Left cardiac atrium (tissue), 4 donors: ENCODE data around the gene SH2D7. TPM values are rescaled to one million over a fixed set of nuclear protein-coding genes. Genes with fewer than 3 reads are reported as not detected.
A peak's percentile ranks its signal among the peaks of the same experiment; 100 is the strongest.

Experiments used
- ATAC-seq, 2 donors: fragments of 200-7000 bp; cut with Tn5 transposase; one replicate each; pipeline ENCODE4 v1.9.1; 2020; ENCODE audit warnings: mild to moderate bottlenecking in 2 of 2, moderate library complexity in 2 of 2
- DNase-seq: peaks from one replicate; pipeline ENCODE4 v3.0.0-alpha.2; 2020
- intact Hi-C, 2 donors: fragments of 100-400 bp; cut with DNase I; formaldehyde crosslinking; loops; one replicate each; pipeline versions ENCODE4 v1.14.1 to v1.15.1; 2022 to 2023
- long read RNA-seq: library from polyadenylated mRNA; unstranded; transcript quantifications from one replicate; pipeline ENCODE4 v2.0.0, GENCODE V29; 2021
- total RNA-seq, 2 donors: library from RNA; stranded (reverse); fragmentation: NEBNext Ultra II Directional; extraction: Animal tissue kit (Norgen Biotek cat#: 25700); gene quantifications; one replicate each; pipeline ENCODE4 v1.2.1, GENCODE V29; 2021
- donor health status: DM: no; HTN: yes; CAD: no.
- donor health status: DM: no; HTN: yes; CAD: no; lungs with severe emphysema.
- donor health status: DM: yes; HTN: yes; CAD: no.
- donor health status: Dilated cardiomyopathy.

SH2D7 gene
- not detected for total RNA-seq
- long read RNA-seq, partial matches to known transcripts = 0 of 1 reads
- long read RNA-seq, other reads (novel, unspliced or antisense) = 1 of 1 reads

DNA sequence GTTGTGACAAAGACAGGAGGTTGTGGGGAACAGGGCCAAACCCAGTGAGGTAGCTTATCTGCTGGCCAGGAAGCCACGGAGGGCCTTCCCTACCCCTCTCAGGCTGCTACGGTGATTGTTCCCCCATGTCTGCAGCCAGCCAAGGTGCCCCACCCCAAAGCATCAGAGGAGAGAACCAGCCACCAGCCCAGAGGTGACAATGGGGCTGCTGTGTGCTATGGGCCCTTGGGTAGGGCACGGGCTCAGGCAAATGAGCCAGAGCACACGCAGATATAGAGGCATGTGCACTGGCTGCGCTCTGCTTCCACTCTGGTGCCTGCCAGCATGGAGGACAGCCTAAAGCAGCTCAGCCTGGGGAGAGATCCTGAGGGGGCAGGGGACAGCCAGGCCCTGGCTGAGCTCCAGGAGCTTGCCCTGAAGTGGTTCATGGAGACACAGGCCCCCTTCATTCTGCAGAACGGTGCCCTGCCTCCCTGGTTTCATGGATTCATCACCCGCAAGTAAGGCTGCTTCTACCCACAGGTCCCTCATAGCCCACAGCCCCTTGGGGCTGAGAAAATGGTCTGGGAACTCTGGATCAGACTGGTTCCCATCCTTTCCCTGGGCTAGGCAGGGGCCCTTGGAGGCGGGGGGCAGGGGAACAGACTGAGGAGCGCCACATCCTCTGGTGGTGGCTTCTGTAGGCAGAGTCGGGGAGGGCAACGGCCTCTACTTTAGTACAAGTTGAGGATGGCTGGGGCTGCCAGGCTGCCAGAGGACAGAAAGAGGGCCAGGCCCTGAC, at the start of gene SH2D7:
Gene SH2D7 (plus strand): TSS at position 301 of the 781 bp plus-strand sequence. CDS start 24 bp downstream, at position 325.
- intact Hi-C loops = no loop called here
- DNase-seq = no peak
- peak; percentile 43 to 54 for ATAC-seq

DNA sequence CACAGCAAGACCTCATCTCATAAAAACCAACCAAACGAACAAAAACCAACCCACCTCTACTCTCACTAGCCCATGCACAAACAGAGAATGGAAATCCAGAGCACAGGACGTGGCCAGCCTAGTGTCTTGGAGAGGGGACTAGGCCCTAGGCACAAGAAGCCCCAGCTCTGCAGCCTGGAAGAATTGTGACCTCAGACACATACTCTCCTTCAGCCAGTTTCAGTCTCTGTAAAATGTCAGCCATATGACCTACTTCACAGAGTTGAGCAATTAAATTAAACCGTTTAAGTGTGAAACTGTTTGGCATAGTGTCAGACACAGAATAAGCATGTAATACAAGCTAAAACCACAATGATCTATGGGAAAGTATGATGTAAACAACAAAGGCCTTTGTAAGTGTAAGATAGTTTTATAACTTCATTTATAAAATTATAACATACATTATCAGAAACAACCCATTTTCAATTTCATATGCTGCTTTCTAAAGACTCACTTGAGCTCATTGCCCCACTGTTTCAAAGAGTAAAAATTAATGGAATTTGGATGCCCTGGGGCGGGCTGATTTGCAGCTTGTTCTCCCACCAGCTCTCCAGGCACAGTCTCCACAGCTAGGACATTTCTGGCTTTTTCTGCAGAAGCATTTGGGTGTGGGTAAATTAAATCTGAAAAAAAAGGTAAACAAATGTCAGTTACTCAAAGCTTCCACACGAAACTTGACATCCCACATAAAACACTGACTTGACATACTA, 47.8 kb upstream of the SH2D7 start:
- no peak for DNase-seq
- peak in 1 of 2 donors; percentile 18 for ATAC-seq
- intact Hi-C loops = no loop called here

DNA sequence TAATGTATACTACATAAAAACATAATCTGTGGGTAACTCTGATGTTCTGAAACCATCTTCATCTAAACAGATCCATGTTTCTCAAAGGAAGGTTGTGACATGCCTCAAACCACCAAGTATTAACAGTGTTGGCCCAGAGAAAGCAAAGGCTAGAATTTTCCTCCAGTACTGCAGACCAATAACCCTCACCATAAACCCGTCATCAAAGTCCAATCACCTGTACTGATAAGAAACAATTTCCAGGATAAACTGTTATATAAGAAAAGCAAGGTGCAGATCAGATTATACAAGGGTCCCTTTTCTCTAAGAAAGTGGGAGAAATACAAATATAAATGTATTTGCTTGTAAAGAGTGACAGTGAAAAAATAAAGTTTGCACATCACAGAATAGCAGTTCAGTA, 47.2 kb upstream of the SH2D7 start:
- ATAC-seq = no peak
- intact Hi-C loops = no loop called here
- DNase-seq = no peak

- intact Hi-C loops = no loop called here
- peak; percentile 14 to 29 for ATAC-seq
- no peak for DNase-seq
These were observed 45.5 kb upstream of the SH2D7 start for GRCh38 chr15:78046796-78047341.

GRCh38 chr15:78047761-78048627, 44.4 kb upstream of the SH2D7 start:
- ATAC-seq (peak; percentile 55), DNase-seq (peak; percentile 27)
- intact Hi-C loops = no loop called here

GRCh38 chr15:78048628-78048920, 43.8 kb upstream of the SH2D7 start:
- intact Hi-C loops = no loop called here
- ATAC-seq (peak; percentile 10 to 14), DNase-seq (no peak)

DNA sequence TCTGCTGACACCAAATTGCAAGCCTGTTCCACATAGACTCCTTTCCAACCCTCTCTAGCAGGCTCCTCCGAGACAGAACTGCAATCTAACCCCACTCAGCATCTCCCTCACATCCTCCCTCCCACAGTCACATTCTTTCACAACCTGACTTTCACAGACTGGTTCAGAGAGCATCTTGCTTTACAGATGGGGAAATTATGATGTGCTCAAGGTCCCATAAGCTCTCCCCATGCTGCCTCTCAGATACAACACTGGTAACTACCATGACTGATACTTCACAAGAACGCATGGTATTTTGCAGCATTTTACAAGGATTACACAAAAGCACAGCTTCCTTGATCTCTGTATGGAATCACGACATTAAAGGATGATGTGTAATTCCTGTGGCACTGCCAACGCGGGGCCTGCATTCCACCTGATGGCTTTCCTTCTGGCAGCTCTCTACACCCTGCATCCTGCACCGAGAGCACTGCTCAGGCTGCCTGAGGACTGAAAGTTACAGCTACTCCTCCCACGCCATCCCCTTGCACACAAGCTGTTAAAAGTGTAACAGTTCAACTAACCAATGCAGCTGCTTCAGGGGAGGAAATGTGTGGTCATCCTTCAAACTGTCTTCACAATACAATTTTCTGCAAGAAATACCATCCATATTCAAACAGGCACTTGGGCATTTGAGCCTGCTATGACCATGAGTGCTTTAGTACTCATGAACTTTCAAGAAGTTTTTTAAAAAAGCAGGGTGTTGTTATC, 42.5 kb upstream of the SH2D7 start:
- no peak for DNase-seq
- ATAC-seq = peak in 1 of 2 donors; percentile 47
- intact Hi-C loops = no loop called here

GRCh38 chr15:78050441-78050809, 41.9 kb upstream of the SH2D7 start:
- intact Hi-C loops = no loop called here
- ATAC-seq (no peak), DNase-seq (no peak)

GRCh38 chr15:78050826-78051225, 41.5 kb upstream of the SH2D7 start:
- ATAC-seq = no peak
- intact Hi-C loops = no loop called here

DNA sequence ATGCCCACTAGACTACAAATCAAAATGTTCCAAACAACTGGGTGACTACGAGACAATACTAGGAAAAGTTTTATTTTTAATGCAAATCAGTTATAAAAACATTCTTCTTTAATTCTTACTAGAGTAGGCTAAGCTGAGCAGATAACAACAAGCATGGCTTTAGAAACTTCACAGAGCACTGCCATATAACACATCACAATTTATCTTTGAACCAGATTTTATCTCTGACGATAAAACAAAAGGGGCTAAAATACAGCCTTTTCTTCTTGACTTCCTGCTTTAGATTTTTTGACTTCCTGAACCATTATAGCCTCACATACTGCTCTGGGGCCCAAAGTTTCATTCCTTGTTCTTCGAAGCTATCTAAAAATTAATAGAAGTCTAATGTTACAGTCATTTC, 40.8 kb upstream of the SH2D7 start:
- DNase-seq = no peak
- intact Hi-C loops = no loop called here

More at GRCh38 chr15:78050826-78051225, 41.5 kb upstream of the SH2D7 start:
- DNase-seq = no peak

GRCh38 chr15:78052001-78052401, 40.4 kb upstream of the SH2D7 start:
- DNase-seq (no peak), ATAC-seq (peak in 1 of 2 donors; percentile 20)
- intact Hi-C loops = no loop called here

More for the DNA sequence above, 40.8 kb upstream of the SH2D7 start:
- ATAC-seq = no peak

DNA sequence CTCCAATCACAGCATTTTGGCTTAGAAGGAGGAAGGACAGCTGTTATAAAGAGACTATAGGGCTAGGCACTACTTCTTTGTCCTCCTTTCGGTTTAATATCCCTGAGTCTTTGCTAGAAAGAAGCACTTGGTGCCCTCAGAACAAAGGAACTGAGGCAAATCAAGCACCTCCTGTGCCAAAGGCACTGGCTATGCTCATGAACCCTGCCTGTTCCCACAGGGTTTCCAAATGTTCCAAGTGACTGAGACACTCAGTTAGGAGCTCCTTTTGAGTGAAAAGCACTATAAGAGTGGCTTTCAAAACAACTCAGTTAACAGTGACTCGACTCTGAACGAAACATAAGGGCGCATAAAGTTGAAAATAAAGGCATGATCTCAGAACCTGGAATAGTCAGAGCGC, 39.8 kb upstream of the SH2D7 start:
- intact Hi-C loops = no loop called here
- DNase-seq = no peak
- ATAC-seq = no peak

- intact Hi-C loops = no loop called here
- DNase-seq (no peak), ATAC-seq (no peak)
These were observed 37.8 kb upstream of the SH2D7 start for GRCh38 chr15:78054518-78054917.

GRCh38 chr15:78054966-78055365, 37.4 kb upstream of the SH2D7 start:
- no peak for ATAC-seq
- intact Hi-C loops = loop anchor here in 1 of 2 donors (5.0 kb wide), 1 partner anchor 48 kb away; no protein-coding TSS in a partner anchor
- DNase-seq = no peak

DNA sequence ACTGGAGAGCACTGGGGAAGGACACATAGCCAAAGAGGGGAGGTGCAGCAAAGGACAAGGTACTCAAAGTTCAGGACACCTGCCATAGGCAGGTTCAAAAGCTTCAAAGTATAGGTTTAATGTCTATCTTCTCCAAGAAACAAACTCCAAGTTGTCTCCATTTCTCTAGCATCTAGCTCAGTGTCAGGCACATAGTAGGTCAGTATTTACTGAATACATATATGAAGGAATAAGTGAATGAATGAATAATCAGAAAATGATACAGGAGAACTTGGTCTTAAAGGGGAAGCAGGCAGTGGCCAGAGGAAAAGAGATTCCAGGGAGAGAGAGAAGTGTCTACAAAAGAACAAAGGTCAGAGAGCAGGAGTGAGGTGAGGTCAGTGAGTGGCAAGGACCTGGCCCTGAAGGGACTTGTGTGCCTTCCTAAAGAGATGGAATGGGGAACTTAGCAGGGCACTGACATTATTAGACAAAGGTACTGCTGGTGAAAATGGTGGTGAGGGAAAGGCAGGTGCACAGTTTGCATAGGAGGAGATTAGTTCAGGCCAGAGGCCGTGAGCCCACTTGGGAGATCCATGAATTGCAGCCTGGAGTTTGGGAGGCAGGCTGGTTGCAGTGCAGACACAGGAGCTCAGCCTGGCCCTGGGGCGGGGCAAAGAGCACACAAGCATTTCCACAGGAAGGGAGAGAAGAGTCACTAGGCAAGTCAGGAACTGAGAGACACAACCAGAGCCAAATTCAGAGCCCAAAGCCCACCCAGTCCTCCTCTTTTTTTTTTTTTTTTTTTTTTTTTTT, 36.2 kb upstream of the SH2D7 start:
- peak; percentile 39 for DNase-seq
- intact Hi-C loops = loop anchor here in 1 of 2 donors (5.0 kb wide), 1 partner anchor 49 kb away; no protein-coding TSS in a partner anchor
- ATAC-seq = peak; percentile 70 to 72

GRCh38 chr15:78056714-78057269, 35.6 kb upstream of the SH2D7 start:
- DNase-seq = no peak
- intact Hi-C loops = loop anchor here in 1 of 2 donors (5.0 kb wide), 1 partner anchor 49 kb away; no protein-coding TSS in a partner anchor
- peak; percentile 63 to 77 for ATAC-seq

GRCh38 chr15:78057803-78058202, 34.6 kb upstream of the SH2D7 start:
- ATAC-seq = no peak
- intact Hi-C loops = loop anchor here in 1 of 2 donors (5.0 kb wide), 1 partner anchor 51 kb away; no protein-coding TSS in a partner anchor

More at GRCh38 chr15:78057803-78058202, 34.6 kb upstream of the SH2D7 start:
- no peak for DNase-seq
